HepG2 (cell line): ENCODE measurements around the gene MSANTD2. TPM values are rescaled to one million over a fixed set of nuclear protein-coding genes. Genes with fewer than 3 reads are reported as not detected.

Experiments
- ATAC-seq: fragments of 200-7000 bp; cut with Tn5 transposase; 3 replicates; pipeline ENCODE4 v1.9.1; 2020; ENCODE audit warnings: mild to moderate bottlenecking, moderate library complexity
- BruUV-seq: library from RNA; stranded (reverse); fragments of 400-500 nt; replicated peaks from 2 replicates; lab custom pipeline; 2021; lab: Mats Ljungman, UMichigan
- CTCF ChIA-PET: fragments of 300-600 bp; formaldehyde crosslinking; extraction: SDS; loops from one replicate; lab custom pipeline; 2021; ENCODE audit warnings: low total read pairs, inconsistent platforms, low intra/inter-chr PET ratio; lab: Yijun Ruan, JAX
- POLR2A ChIA-PET: fragments of 350-600 bp; sonication (Branson Sonifier 250); formaldehyde crosslinking; loops from one replicate; lab custom pipeline; 2020; ENCODE audit warnings: antibody characterized with exemption, inconsistent platforms; lab: Yijun Ruan, JAX
- DNase-seq: peaks from one replicate; pipeline ENCODE4 v3.0.0-alpha.2; 2015; ENCODE audit warnings: low spot score
- FAIRE-seq: peaks from 3 replicates; lab custom pipeline; 2011; peaks lifted over from hg19 to GRCh38; lab: Jason Lieb, UNC
- H2AFZ ChIP-seq: one replicate; pipeline ENCODE4 v1.6.1; 2011; ENCODE audit warnings: low read length, inconsistent platforms
- H3K27ac ChIP-seq: fragments of 300-600 bp; 3 replicates; pipeline ENCODE4 v1.8.0; 2011; ENCODE audit warnings: mixed run types, mild to moderate bottlenecking, mixed read lengths, low read length, inconsistent platforms; ENCODE audit not compliant: insufficient read depth; ENCODE audit errors: extremely low read length
- H3K27me3 ChIP-seq, 2 experiments: fragments of 200-600 bp in 1 of 2; 2 replicates in 1 of 2; 3 replicates in 1 of 2; pipeline versions ENCODE4 v1.6.0 to v1.8.0; 2011; ENCODE audit warnings: low read length in 2 of 2, mild to moderate bottlenecking in 2 of 2, moderate library complexity in 2 of 2, inconsistent platforms in 1 of 2; ENCODE audit not compliant: insufficient read depth in 2 of 2, control insufficient read depth in 1 of 2
- H3K36me3 ChIP-seq, 2 experiments: fragments of 200-600 bp in 1 of 2; replicated peaks in 1 of 2; 2 replicates in 1 of 2; 3 replicates in 1 of 2; pipeline versions ENCODE4 v1.5.1 to v1.8.0; 2011; ENCODE audit warnings: low read length in 2 of 2, inconsistent platforms in 1 of 2; ENCODE audit not compliant: insufficient read depth in 2 of 2, control insufficient read depth in 1 of 2
- H3K4me1 ChIP-seq: 2 replicates; pipeline ENCODE4 v1.5.1; 2012; ENCODE audit warnings: low read length, inconsistent platforms; ENCODE audit not compliant: insufficient read depth
- H3K4me2 ChIP-seq: 2 replicates; pipeline ENCODE4 v1.6.0; 2011; ENCODE audit warnings: low read depth, low read length, inconsistent platforms
- H3K4me3 ChIP-seq, 3 experiments: fragments of 200-600 bp in 1 of 3; sonication (generic), shearing (Covaris generic) in 1 of 3; replicated peaks in 1 of 3; 2 replicates each; pipeline ENCODE4 v1.5.1; 2011 to 2016; ENCODE audit warnings: low read length in 3 of 3, inconsistent platforms in 2 of 3, low read depth in 2 of 3, mild to moderate bottlenecking in 2 of 3, control low read depth in 1 of 3, mixed read lengths in 1 of 3; ENCODE audit not compliant: insufficient read depth in 1 of 3
- H3K79me2 ChIP-seq: one replicate; pipeline ENCODE4 v1.6.1; 2011; ENCODE audit warnings: low read length, inconsistent platforms; ENCODE audit not compliant: insufficient read depth
- H3K9ac ChIP-seq: 2 replicates; pipeline ENCODE4 v1.6.0; 2011; ENCODE audit warnings: mild to moderate bottlenecking, low read depth, low read length, inconsistent platforms; ENCODE audit not compliant: insufficient read depth
- H3K9me3 ChIP-seq: 2 replicates; pipeline ENCODE4 v1.5.1; 2012; ENCODE audit warnings: mild to moderate bottlenecking, low read length
- H4K20me1 ChIP-seq: 2 replicates; pipeline ENCODE4 v1.6.0; 2011; ENCODE audit warnings: inconsistent platforms, mild to moderate bottlenecking, low read length, moderate library complexity; ENCODE audit not compliant: insufficient read depth
- ASH2L ChIP-seq: fragments of 300-600, 200-600 bp; sonication (generic); IDR thresholded peaks from 2 replicates; pipeline ENCODE4 v1.7.0; 2017; ENCODE audit warnings: low read depth, mild to moderate bottlenecking, moderate library complexity, mixed read lengths, low read length; ENCODE audit not compliant: insufficient read length
- RBFOX2 ChIP-seq: fragments of 200-400 bp; formaldehyde crosslinking; IDR thresholded peaks from 2 replicates; pipeline ENCODE4 v1.6.1; 2017; ENCODE audit warnings: low read depth, mild to moderate bottlenecking, low read length
- SETDB1 ChIP-seq: sonication (generic); formaldehyde crosslinking; IDR thresholded peaks from 2 replicates; pipeline ENCODE4 v1.5.1; 2020; ENCODE audit warnings: missing genetic modification reagents, mild to moderate bottlenecking, borderline replicate concordance
- SOX6 ChIP-seq, 2 experiments: fragments of 450-650 bp in 1 of 2; sonication (generic) in 1 of 2; formaldehyde crosslinking in 1 of 2; IDR thresholded peaks; 2 replicates each; pipeline versions ENCODE4 v1.4.0 to v1.6.1; 2017 to 2020; ENCODE audit warnings: antibody characterized with exemption in 1 of 2, mild to moderate bottlenecking in 1 of 2, missing genetic modification reagents in 1 of 2
- SRY ChIP-seq: sonication (generic); formaldehyde crosslinking; IDR thresholded peaks from 2 replicates; pipeline ENCODE4 v1.8.0; 2022; ENCODE audit warnings: mild to moderate bottlenecking, missing genetic modification reagents
- TGIF2 ChIP-seq: IDR thresholded peaks from 2 replicates; pipeline ENCODE4 v1.6.1; 2016; ENCODE audit warnings: control low read depth, missing compliant biosample characterization
- ZNF337 ChIP-seq: sonication (generic); formaldehyde crosslinking; IDR thresholded peaks from 2 replicates; pipeline ENCODE4 v1.5.1; 2020; ENCODE audit warnings: missing genetic modification reagents, low read depth, mild to moderate bottlenecking, borderline replicate concordance
- ZNF761 ChIP-seq: sonication (generic); formaldehyde crosslinking; conservative IDR thresholded peaks from 2 replicates; pipeline ENCODE4 v1.4.0; 2020; ENCODE audit warnings: mild to moderate bottlenecking, missing genetic modification reagents
- WGBS: methylation state at CpG from one replicate; pipeline ENCODE4 v1.1.6; 2017; ENCODE audit warnings: low lambda C conversion rate; 5-methylcytosine and 5-hydroxymethylcytosine counted together
- in situ Hi-C: cut with HindIII; loops from 2 replicates; pipeline ENCODE4 v1.10.0; 2017; ENCODE audit warnings: low pct_unique_long_range_greater_than_20kb; ENCODE audit not compliant: extremely low pct_ligation_motif_present
- intact Hi-C: fragments of 100-400 bp; cut with micrococcal nuclease; formaldehyde crosslinking; loops from one replicate; pipeline ENCODE4 v1.10.0; 2022; ENCODE audit not compliant: unreplicated experiment
- polyA plus RNA-seq, 8 experiments: library from polyadenylated mRNA; depleted of rRNA in 3 of 8; stranded (reverse) in 7 of 8; unstranded in 1 of 8; fragments of >200 nt; fragmentation: Illumina TruSeq in 4 of 8; extraction: Trizol in 4 of 8; gene quantifications; 2 replicates each; pipeline versions ENCODE4 v1.2.1 to v1.2.3, GENCODE V29; 2011 to 2016; ENCODE audit warnings: low read depth in 4 of 8, missing spikeins in 1 of 8, mixed read lengths in 1 of 8; ENCODE audit not compliant: insufficient read depth in 1 of 8
- total RNA-seq, 5 experiments: library from RNA; depleted of rRNA; stranded (reverse); fragments of >200 nt; fragmentation: Illumina TruSeq; extraction: Trizol; gene quantifications; 2 replicates each; pipeline ENCODE4 v1.2.3, GENCODE V29; 2016; ENCODE audit warnings: low read depth in 1 of 5
- TF ChIP-seq, protein P1 (sequence below): IDR thresholded peaks from 2 replicates; pipeline ENCODE4 v1.6.1; 2012; ENCODE audit warnings: low read depth, low read length, improper control_type of control experiment
- TF ChIP-seq, protein P2 (sequence below): sonication (generic); formaldehyde crosslinking; conservative IDR thresholded peaks from 2 replicates; pipeline ENCODE4 v1.4.0; 2020; ENCODE audit warnings: mild to moderate bottlenecking, missing genetic modification reagents, moderate library complexity

Gene MSANTD2
- total and polyA plus RNA-seq, 2 of the 13 experiments (the other 11 are each of a cell fraction or from before 2014, with no cell fraction given), result 8.7 to 10.1 TPM

DNA sequence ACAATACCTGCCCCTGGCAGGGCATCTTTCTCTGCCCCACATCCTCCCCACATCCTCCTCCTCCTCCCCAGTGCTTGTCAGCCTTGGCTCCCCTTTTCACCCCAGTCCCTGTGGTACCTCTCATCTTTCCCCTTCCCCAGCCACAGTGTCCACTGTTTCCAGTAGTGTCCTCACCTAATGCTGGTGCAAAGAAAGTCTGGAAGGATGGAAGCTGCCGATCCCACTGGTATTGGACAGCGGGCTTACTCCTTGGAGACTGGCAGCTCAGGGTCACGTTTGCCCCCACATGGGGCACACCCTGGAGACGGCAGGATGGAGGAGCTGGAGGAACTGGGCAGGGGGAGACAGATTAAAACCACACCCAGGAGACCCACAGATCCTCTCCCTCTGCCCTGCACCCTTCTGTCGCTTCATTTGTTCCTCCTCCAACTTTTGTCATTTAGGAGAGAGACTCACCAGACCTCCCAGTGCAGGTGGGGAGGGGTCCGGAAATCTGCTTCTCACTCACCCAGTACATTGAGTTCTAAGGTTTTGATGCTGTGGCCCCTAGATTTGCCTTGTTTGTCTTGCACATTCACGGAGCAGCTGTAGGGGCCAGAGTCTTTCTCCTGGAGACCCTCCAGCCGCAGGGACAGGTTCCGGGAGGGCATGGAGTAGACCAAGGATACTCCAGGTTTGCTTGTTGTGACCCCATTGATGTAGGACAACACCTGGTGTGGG, 44.0 kb downstream of the MSANTD2 start:
- Histone ChIP-seq H3K9me3 (no peaks in the 10 kb centered on the region), H3K4me1 (peaks cover 59% of the 10 kb centered on the region), H3K27me3 (peaks cover 0 to 32% of the 10 kb centered on the region in 2 experiments; a peak in 4 of 5 replicates), H3K9ac (no peak overlapping the region), H3K79me2 (no peaks in the 10 kb centered on the region), H3K27ac (no peak overlapping the region), H3K36me3 (no peaks in the 10 kb centered on the region), H2AFZ (no peak overlapping the region), H3K4me2 (no peak overlapping the region), H3K4me3 (no peak overlapping the region), H4K20me1 (no peaks in the 10 kb centered on the region)
- no peak for TF ChIP-seq ZNF761 (CRISPR knock-in tag)
- no peak for TF ChIP-seq SETDB1
- TF ChIP-seq TGIF2 (CRISPR knock-in tag), result no peak
- ChIA-PET CTCF (no interaction called here), POLR2A (interaction anchor here (1.7 kb wide), 1 partner anchor 9 kb away, joined by 4 read pairs; no protein-coding TSS in a partner anchor)
- intact Hi-C loops (no loop called here), in situ Hi-C loops (no loop called here)
- no TSS peak for BruUV-seq
- no peak for DNase-seq
- 76% methylated on average over 9 of the region's 9 CpGs for WGBS
- no peak for ATAC-seq
- no peak for FAIRE-seq

DNA sequence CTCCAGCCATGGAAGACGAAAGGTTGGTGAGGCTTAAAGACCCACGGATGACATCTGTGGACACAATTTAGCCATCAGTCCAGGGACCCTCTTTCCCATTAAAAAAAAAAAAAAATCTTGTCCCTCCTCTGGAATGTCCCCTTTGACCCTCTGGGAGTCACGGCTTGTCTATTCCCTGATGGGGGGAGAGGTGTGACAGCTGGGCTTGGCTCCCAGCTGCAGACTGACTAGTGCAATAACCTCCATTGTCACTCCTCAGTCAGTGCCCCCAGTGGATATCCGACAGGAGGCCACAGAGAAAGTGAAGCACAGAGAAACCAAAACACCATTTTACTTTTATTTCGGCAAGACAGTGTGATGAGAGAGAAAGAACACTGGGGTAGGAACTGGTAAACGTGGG, 45.5 kb downstream of the MSANTD2 start:
- CTCF ChIA-PET, result no interaction called here
- Histone ChIP-seq H3K9me3 (no peaks in the 10 kb centered on the region), H3K9ac (no peak overlapping the region), H3K4me1 (peaks cover 59% of the 10 kb centered on the region), H3K27ac (no peak overlapping the region), H3K79me2 (no peaks in the 10 kb centered on the region), H3K4me2 (no peak overlapping the region), H3K4me3 (no peak overlapping the region), H2AFZ (no peak overlapping the region)
- ATAC-seq (no peak), DNase-seq (no peak)
- BruUV-seq, result no TSS peak
- intact Hi-C loops, result no loop called here
- TF ChIP-seq SOX6 (IDR thresholded peaks at IDR 0.05), result no peak
- TF ChIP-seq SOX6 (CRISPR knock-in tag; IDR thresholded peaks at IDR 0.05), result no peak
- TF ChIP-seq SRY, result no peak
- TF ChIP-seq, protein P1, sequence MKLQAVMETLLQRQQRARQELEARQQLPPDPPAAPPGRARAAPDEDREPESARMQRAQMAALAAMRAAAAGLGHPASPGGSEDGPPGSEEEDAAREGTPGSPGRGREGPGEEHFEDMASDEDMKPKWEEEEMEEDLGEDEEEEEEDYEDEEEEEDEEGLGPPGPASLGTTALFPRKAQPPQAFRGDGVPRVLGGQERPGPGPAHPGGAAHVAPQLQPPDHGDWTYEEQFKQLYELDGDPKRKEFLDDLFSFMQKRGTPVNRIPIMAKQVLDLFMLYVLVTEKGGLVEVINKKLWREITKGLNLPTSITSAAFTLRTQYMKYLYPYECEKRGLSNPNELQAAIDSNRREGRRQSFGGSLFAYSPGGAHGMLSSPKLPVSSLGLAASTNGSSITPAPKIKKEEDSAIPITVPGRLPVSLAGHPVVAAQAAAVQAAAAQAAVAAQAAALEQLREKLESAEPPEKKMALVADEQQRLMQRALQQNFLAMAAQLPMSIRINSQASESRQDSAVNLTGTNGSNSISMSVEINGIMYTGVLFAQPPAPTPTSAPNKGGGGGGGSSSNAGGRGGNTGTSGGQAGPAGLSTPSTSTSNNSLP, result no peak
- TF ChIP-seq RBFOX2, result no peak
- no peak for TF ChIP-seq ASH2L
- TF ChIP-seq, protein P2, sequence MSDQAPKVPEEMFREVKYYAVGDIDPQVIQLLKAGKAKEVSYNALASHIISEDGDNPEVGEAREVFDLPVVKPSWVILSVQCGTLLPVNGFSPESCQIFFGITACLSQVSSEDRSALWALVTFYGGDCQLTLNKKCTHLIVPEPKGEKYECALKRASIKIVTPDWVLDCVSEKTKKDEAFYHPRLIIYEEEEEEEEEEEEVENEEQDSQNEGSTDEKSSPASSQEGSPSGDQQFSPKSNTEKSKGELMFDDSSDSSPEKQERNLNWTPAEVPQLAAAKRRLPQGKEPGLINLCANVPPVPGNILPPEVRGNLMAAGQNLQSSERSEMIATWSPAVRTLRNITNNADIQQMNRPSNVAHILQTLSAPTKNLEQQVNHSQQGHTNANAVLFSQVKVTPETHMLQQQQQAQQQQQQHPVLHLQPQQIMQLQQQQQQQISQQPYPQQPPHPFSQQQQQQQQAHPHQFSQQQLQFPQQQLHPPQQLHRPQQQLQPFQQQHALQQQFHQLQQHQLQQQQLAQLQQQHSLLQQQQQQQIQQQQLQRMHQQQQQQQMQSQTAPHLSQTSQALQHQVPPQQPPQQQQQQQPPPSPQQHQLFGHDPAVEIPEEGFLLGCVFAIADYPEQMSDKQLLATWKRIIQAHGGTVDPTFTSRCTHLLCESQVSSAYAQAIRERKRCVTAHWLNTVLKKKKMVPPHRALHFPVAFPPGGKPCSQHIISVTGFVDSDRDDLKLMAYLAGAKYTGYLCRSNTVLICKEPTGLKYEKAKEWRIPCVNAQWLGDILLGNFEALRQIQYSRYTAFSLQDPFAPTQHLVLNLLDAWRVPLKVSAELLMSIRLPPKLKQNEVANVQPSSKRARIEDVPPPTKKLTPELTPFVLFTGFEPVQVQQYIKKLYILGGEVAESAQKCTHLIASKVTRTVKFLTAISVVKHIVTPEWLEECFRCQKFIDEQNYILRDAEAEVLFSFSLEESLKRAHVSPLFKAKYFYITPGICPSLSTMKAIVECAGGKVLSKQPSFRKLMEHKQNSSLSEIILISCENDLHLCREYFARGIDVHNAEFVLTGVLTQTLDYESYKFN (CRISPR knock-in tag), result no peak
- no peak for TF ChIP-seq ZNF337
- TF ChIP-seq, all 625 proteins: peak for 0
- H3K27me3 ChIP-seq, result peaks cover 0 to 32% of the 10 kb centered on the region in 2 experiments; a peak in 4 of 5 replicates
- no peaks in the 10 kb centered on the region for H3K36me3 ChIP-seq
- no peak for FAIRE-seq
- H4K20me1 ChIP-seq, result no peaks in the 10 kb centered on the region
- POLR2A ChIA-PET, result interaction anchor here (1.7 kb wide), 1 partner anchor 8 kb away, joined by 4 read pairs; no protein-coding TSS in a partner anchor
- 46% methylated on average over 6 of the region's 6 CpGs for WGBS
- in situ Hi-C loops, result no loop called here
